GM21423 (cell line): ENCODE measurements around the gene HK3.

Experiments used
- ATAC-seq: cut with Tn5 transposase; IDR thresholded peaks from one replicate; pipeline ENCODE4 v1.9.1; 2021; ENCODE audit warnings: mild to moderate bottlenecking, moderate library complexity; ENCODE audit not compliant: unreplicated experiment

HK3 gene

GRCh38 chr5:176902102-176902814, 3.1 kb upstream of the HK3 start:
- no peak for ATAC-seq

- ATAC-seq: peak; percentile 51
These were observed 2.3 kb upstream of the HK3 start for GRCh38 chr5:176901260-176902101.

GRCh38 chr5:176900780-176901204, 1.6 kb upstream of the HK3 start:
- no peak for ATAC-seq

- ATAC-seq: no peak
These were observed 1.0 kb upstream of the HK3 start for GRCh38 chr5:176899946-176900779.

GRCh38 chr5:176897263-176897662, 1.9 kb downstream of the HK3 start:
- ATAC-seq: no peak

GRCh38 chr5:176895831-176896230, 3.3 kb downstream of the HK3 start:
- ATAC-seq: no peak

- ATAC-seq: no peak
These were observed 4.8 kb downstream of the HK3 start for GRCh38 chr5:176894298-176894697.

- no peak for ATAC-seq
These were observed 6.5 kb downstream of the HK3 start for GRCh38 chr5:176892663-176893062.

- ATAC-seq: no peak
These were observed 7.7 kb downstream of the HK3 start for GRCh38 chr5:176891331-176891958.

- no peak for ATAC-seq
These were observed 8.5 kb downstream of the HK3 start for GRCh38 chr5:176890455-176891330.

- ATAC-seq: no peak
These were observed 9.5 kb downstream of the HK3 start for GRCh38 chr5:176889321-176890280.

GRCh38 chr5:176888865-176889165, 10.3 kb downstream of the HK3 start:
- no peak for ATAC-seq

GRCh38 chr5:176888016-176888864, 10.9 kb downstream of the HK3 start:
- no peak for ATAC-seq

GRCh38 chr5:176887252-176887849, 11.8 kb downstream of the HK3 start:
- ATAC-seq: no peak

- ATAC-seq: no peak
These were observed 12.6 kb downstream of the HK3 start for GRCh38 chr5:176886336-176887251.

- ATAC-seq: no peak
These were observed 14.6 kb downstream of the HK3 start for GRCh38 chr5:176884571-176884890.
